Endothelial cell of umbilical vein (primary cell): ENCODE data around the gene TMEM144.

Experiments used
- EZH2 ChIP-seq: IDR thresholded peaks from 2 replicates; pipeline ENCODE4 v1.6.1; 2012; ENCODE audit warnings: borderline replicate concordance, low read depth, mild to moderate bottlenecking, moderate library complexity, low read length, inconsistent platforms; ENCODE audit not compliant: severe bottlenecking
- GATA2 ChIP-seq: IDR thresholded peaks from 2 replicates; pipeline ENCODE4 v1.7.0; 2011; ENCODE audit warnings: low read depth, mild to moderate bottlenecking, moderate library complexity, mixed read lengths, low read length; ENCODE audit not compliant: insufficient read length, insufficient read depth
- POLR2A ChIP-seq: IDR thresholded peaks from 2 replicates; pipeline ENCODE4 v1.6.1; 2012; ENCODE audit warnings: low read depth, mild to moderate bottlenecking, control low read depth, low read length
- POLR2AphosphoS5 ChIP-seq: IDR thresholded peaks from 2 replicates; pipeline ENCODE4 v1.6.1; 2012; ENCODE audit warnings: low read depth, mild to moderate bottlenecking, control low read depth, low read length, moderate library complexity; ENCODE audit not compliant: insufficient read depth
- TF ChIP-seq, protein P1 (sequence below), 2 donors: IDR thresholded peaks; 1 replicate in 1 of 2; 2 replicates in 1 of 2; pipeline ENCODE4 v1.5.1; 2011; ENCODE audit warnings: low read length in 2 of 2, mild to moderate bottlenecking in 2 of 2, moderate library complexity in 2 of 2, control low read depth in 1 of 2, inconsistent platforms in 1 of 2, low read depth in 1 of 2; ENCODE audit not compliant: insufficient read depth in 1 of 2; ENCODE audit errors: extremely low read depth in 1 of 2

DNA sequence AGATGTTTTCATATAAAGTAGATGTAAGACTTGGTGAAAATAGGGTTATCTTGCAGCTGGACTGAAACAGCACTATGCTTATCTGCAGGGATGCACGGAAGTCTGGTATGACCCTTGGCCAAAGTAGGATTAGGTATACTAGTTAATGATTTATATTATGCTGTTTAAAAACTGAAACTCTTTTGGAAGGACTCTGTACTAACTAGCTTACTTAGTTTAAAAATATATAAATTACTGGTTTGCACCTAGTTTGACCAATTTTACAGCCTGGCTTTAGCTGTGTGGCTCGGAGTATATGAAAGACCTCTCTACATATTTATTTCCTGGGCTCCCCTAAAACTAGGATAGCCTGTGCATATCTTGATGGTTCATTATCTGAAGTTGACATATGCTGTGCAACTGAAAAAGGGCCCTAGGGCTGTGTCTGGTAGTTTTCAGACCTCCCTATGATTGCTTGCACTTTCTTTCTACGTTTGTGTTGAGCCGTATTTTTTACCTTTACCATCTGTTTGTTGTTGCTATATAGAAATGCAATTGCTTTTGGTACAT is 89.2 kb downstream of the TMEM144 start:
- TF ChIP-seq POLR2A (no peak), EZH2 (no peak), GATA2 (no peak), POLR2AphosphoS5 (no peak)
- TF ChIP-seq, protein P1, sequence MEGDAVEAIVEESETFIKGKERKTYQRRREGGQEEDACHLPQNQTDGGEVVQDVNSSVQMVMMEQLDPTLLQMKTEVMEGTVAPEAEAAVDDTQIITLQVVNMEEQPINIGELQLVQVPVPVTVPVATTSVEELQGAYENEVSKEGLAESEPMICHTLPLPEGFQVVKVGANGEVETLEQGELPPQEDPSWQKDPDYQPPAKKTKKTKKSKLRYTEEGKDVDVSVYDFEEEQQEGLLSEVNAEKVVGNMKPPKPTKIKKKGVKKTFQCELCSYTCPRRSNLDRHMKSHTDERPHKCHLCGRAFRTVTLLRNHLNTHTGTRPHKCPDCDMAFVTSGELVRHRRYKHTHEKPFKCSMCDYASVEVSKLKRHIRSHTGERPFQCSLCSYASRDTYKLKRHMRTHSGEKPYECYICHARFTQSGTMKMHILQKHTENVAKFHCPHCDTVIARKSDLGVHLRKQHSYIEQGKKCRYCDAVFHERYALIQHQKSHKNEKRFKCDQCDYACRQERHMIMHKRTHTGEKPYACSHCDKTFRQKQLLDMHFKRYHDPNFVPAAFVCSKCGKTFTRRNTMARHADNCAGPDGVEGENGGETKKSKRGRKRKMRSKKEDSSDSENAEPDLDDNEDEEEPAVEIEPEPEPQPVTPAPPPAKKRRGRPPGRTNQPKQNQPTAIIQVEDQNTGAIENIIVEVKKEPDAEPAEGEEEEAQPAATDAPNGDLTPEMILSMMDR (IDR thresholded peaks at IDR 0.05; ENCODE audit: extremely low read depth in 1 of 2, insufficient read depth in 1 of 2, low read depth in 1 of 2, low read length in 2 of 2) = no peak
